Activated naive CD4-positive, alpha-beta T cell treated with anti-CD3 and anti-CD28 coated beads, Interleukin-2, amount 50 U/mL, for 24 hours (primary cell): Measurements from ENCODE around the gene MEIKIN.

Experiments
- H3K27ac Mint-ChIP-seq: one replicate; pipeline ENCODE4 v1.8.0; 2021; ENCODE audit warnings: mild to moderate bottlenecking, mixed read lengths
- H3K27me3 Mint-ChIP-seq: one replicate; pipeline ENCODE4 v1.8.0; 2021; ENCODE audit warnings: mixed read lengths
- H3K36me3 Mint-ChIP-seq: one replicate; pipeline ENCODE4 v1.8.0; 2021; ENCODE audit warnings: mixed read lengths
- H3K4me1 Mint-ChIP-seq: one replicate; pipeline ENCODE4 v1.8.0; 2021; ENCODE audit warnings: mixed read lengths
- H3K4me3 Mint-ChIP-seq: one replicate; pipeline ENCODE4 v1.8.0; 2021; ENCODE audit warnings: mild to moderate bottlenecking, mixed read lengths
- H3K9me3 Mint-ChIP-seq: one replicate; pipeline ENCODE4 v1.8.0; 2021; ENCODE audit warnings: mixed read lengths

Gene MEIKIN

GRCh38 chr5:131979816-131980215 lies 34.4 kb upstream of the MEIKIN start:
- no peak overlapping the region for H3K4me3 Mint-ChIP-seq
- H3K9me3 Mint-ChIP-seq: no peaks in the 10 kb centered on the region
- H3K4me1 Mint-ChIP-seq: peaks cover 38% of the 10 kb centered on the region
- H3K27ac Mint-ChIP-seq: no peak overlapping the region
- H3K36me3 Mint-ChIP-seq: no peaks in the 10 kb centered on the region
- no peaks in the 10 kb centered on the region for H3K27me3 Mint-ChIP-seq

DNA sequence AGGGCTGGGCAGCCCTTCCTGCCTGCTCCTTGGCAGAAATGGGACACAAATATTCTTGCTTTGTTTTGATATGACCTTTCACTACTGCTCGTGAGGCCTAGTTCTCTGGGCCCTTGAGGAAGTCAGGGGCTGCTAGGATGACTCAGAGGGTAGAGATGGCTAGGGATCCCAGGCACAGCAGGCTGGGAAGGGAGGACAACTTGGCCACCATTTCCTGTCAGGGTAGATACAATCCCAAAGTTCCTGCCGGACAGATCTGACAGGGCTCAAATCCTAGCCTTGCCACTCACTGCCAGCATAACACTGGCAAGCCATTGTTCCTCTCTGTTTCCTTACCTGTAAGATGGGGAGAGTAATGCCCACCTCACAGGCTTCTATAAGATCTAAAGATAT lies 31.7 kb upstream of the MEIKIN start:
- Mint-ChIP-seq H3K4me3 (no peak overlapping the region), H3K27ac (peak overlapping the region; percentile 13), H3K27me3 (no peaks in the 10 kb centered on the region), H3K9me3 (no peaks in the 10 kb centered on the region), H3K4me1 (peaks cover 59% of the 10 kb centered on the region), H3K36me3 (peaks cover 3% of the 10 kb centered on the region)

DNA sequence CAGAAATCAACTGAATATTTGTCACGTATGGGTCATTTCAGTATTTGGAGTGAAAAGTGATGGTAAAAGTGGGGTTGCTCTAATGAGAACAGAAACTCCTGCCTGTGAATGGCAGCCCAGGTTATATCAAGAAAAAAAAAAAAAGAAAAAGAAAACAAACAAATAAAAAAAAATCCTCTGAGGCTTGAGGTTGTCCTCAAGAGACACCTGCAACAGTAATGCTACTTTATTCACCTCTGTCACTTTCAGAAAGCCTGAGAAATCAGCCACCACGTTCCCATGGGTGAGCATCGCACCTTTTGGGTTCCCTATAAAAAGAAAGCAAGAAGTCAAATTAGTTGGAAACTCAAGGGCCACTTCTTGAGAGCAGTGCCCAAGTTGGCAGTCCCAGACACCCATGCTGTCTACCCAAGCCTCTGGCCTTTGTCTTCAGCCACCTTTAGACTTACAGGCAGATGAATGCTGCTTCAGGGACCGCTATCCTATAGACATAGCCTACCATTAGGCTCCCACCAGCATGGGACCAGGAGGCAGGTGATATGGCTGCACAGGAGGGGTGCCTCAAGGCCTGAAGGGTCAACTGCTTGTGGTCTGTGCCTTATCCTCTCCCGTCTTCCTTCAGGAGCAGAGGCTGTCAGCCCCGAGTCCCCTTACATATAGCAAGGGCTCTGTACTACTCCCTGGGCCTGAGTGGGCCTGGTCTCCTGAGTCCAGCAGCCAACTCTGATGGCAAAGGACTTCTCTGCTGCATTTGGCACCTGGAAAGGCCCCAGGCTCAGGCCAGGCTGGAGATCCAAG lies 31.1 kb upstream of the MEIKIN start:
- Mint-ChIP-seq H3K9me3 (no peaks in the 10 kb centered on the region), H3K4me3 (no peak overlapping the region), H3K27ac (peak overlapping the region; percentile 14), H3K4me1 (peaks cover 65% of the 10 kb centered on the region), H3K36me3 (peaks cover 6% of the 10 kb centered on the region), H3K27me3 (no peaks in the 10 kb centered on the region)

GRCh38 chr5:131974956-131975726 lies 29.7 kb upstream of the MEIKIN start:
- Mint-ChIP-seq H3K9me3 (no peaks in the 10 kb centered on the region), H3K27ac (peak overlapping the region; percentile 83), H3K4me1 (peaks cover 74% of the 10 kb centered on the region), H3K4me3 (peak overlapping the region; percentile 77), H3K36me3 (peaks cover 8% of the 10 kb centered on the region), H3K27me3 (no peaks in the 10 kb centered on the region)

DNA sequence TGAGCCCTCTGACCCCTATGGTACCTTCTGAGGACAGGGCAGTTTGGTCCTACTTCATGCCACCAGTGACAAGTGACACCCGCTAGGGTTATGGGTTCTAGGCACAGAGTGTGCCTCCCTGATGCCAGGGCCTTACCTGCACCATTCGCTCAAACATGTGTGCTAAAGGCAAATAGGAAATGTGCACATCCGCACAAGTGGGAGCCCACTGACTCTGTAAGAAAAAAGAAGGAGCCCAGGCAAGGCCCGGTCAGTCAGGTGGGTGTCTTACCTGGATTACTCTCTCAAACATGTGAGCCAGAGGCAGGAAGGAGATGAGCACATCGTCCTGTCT lies 29.1 kb upstream of the MEIKIN start:
- Mint-ChIP-seq H3K27me3 (no peaks in the 10 kb centered on the region), H3K36me3 (peaks cover 8% of the 10 kb centered on the region), H3K27ac (peak overlapping the region; percentile 83), H3K4me1 (peaks cover 76% of the 10 kb centered on the region), H3K4me3 (peak overlapping the region; percentile 77), H3K9me3 (no peaks in the 10 kb centered on the region)

DNA sequence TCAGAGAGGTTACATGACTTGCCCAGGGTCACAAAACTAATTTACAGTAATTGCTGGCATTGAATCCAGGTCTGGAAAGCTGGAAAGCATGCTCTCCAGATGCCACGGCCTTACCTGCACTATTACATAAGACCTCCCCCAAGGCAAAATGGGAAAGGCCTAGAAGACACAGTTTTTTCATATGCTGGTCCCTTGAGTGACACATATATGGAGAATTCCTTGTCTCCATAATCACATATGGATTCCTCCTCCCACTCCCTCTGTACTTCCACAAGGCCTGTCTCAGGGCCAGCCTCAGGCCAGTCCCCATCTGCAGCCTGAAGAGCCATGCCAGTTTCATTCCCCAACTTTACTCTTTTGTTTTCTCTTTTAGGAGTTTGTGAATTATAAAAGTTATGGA lies 28.6 kb upstream of the MEIKIN start:
- Mint-ChIP-seq H3K27me3 (no peaks in the 10 kb centered on the region), H3K4me1 (peaks cover 77% of the 10 kb centered on the region), H3K9me3 (no peaks in the 10 kb centered on the region), H3K36me3 (peaks cover 8% of the 10 kb centered on the region), H3K4me3 (peak overlapping the region; percentile 77), H3K27ac (peak overlapping the region; percentile 43)

- H3K4me3 Mint-ChIP-seq: no peak overlapping the region
- no peaks in the 10 kb centered on the region for H3K9me3 Mint-ChIP-seq
- H3K27ac Mint-ChIP-seq: peak overlapping the region; percentile 53
- H3K4me1 Mint-ChIP-seq: peaks cover 76% of the 10 kb centered on the region
- peaks cover 8% of the 10 kb centered on the region for H3K36me3 Mint-ChIP-seq
- H3K27me3 Mint-ChIP-seq: no peaks in the 10 kb centered on the region
Measured at GRCh38 chr5:131973089-131973712, 27.7 kb upstream of the MEIKIN start.

GRCh38 chr5:131968396-131968954 lies 23.0 kb upstream of the MEIKIN start:
- no peaks in the 10 kb centered on the region for H3K9me3 Mint-ChIP-seq
- peaks cover 26% of the 10 kb centered on the region for H3K36me3 Mint-ChIP-seq
- H3K27ac Mint-ChIP-seq: no peak overlapping the region
- H3K27me3 Mint-ChIP-seq: no peaks in the 10 kb centered on the region
- no peak overlapping the region for H3K4me3 Mint-ChIP-seq
- H3K4me1 Mint-ChIP-seq: peaks cover 29% of the 10 kb centered on the region

DNA sequence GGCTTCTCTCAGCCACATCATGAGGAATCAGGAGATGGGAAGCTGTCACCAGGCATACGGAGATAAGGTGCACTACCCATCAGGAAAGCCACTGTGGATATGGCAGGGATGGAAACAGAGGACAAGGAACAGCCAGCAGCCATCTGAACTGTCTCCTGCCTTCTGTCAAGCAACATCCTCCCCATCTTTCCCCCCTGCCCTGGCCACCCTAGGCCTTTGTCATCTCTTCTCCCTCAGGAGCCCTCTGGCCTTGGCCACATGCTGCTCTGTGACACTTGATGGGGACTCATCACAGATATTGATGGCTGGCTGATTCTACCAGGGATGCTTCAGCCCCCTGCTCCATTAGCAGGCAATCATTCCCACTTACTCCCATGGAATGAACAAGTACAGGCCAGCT lies 21.1 kb upstream of the MEIKIN start:
- no peak overlapping the region for H3K27ac Mint-ChIP-seq
- H3K36me3 Mint-ChIP-seq: peaks cover 24% of the 10 kb centered on the region
- H3K4me3 Mint-ChIP-seq: no peak overlapping the region
- H3K9me3 Mint-ChIP-seq: no peaks in the 10 kb centered on the region
- peaks cover 11% of the 10 kb centered on the region for H3K4me1 Mint-ChIP-seq
- H3K27me3 Mint-ChIP-seq: no peaks in the 10 kb centered on the region

GRCh38 chr5:131965826-131966415 lies 20.5 kb upstream of the MEIKIN start:
- H3K36me3 Mint-ChIP-seq: peaks cover 24% of the 10 kb centered on the region
- H3K9me3 Mint-ChIP-seq: no peaks in the 10 kb centered on the region
- no peaks in the 10 kb centered on the region for H3K27me3 Mint-ChIP-seq
- H3K4me1 Mint-ChIP-seq: peaks cover 6% of the 10 kb centered on the region
- H3K27ac Mint-ChIP-seq: no peak overlapping the region
- no peak overlapping the region for H3K4me3 Mint-ChIP-seq

DNA sequence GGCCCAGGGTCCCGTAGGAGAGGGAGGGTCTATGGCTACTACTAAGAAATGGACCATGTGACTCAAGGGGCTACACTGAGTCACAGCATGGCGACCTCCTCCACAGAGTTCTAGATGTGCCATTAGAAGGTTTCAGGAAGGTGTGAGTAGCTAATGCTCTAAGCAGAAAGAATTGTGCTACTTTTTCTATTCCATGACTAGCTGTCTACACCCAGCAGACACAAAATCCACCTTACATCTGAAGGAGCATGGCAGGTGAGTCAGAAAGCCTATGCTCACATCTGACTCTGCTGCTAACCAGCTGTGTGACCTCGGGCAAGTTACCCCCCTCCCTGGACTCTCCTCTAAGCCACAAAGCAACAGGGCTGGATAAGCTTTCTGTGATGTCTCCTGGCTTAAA lies 14.4 kb upstream of the MEIKIN start:
- Mint-ChIP-seq H3K9me3 (no peaks in the 10 kb centered on the region), H3K27me3 (no peaks in the 10 kb centered on the region), H3K4me1 (peaks cover 11% of the 10 kb centered on the region), H3K27ac (peak overlapping the region; percentile 35), H3K4me3 (no peak overlapping the region), H3K36me3 (peaks cover 25% of the 10 kb centered on the region)

GRCh38 chr5:131959136-131959535 lies 13.7 kb upstream of the MEIKIN start:
- no peak overlapping the region for H3K4me3 Mint-ChIP-seq
- peaks cover 15% of the 10 kb centered on the region for H3K4me1 Mint-ChIP-seq
- H3K27ac Mint-ChIP-seq: peak overlapping the region; percentile 12
- H3K9me3 Mint-ChIP-seq: no peaks in the 10 kb centered on the region
- H3K36me3 Mint-ChIP-seq: peaks cover 29% of the 10 kb centered on the region
- no peaks in the 10 kb centered on the region for H3K27me3 Mint-ChIP-seq

DNA sequence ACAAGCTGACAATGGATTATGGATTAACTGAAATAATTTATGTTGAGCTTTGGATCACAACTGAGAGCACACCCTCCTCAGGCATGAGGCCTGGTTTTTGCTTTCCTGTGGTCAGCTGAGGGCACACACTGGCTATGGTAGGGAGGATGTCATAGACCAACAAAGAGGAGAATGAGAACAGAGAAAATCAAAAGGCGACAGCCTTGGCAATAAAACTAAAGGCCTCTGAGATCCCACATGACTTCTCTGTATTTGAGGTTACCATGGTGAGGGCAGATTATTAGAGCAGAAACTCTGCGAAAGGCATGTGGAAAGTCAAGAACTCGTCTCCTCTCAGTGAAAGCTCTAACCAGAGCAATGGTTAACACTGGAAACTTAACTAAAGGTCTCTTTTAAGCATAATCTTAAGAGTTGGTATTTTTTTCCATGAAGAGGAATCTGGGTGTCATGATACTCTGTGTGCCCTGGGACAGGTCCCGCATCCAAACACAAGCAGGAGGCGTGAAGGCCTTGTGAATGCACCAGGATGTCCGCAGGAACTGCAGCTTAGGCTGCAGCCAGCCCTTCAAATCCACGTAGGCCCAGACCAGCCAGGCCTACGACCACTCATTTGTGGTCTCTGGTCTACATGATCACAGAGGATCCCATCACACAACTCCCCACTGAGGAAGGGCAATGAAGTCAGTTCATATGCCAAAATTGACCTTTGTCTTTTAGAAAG lies 12.4 kb upstream of the MEIKIN start:
- peaks cover 26% of the 10 kb centered on the region for H3K36me3 Mint-ChIP-seq
- no peaks in the 10 kb centered on the region for H3K9me3 Mint-ChIP-seq
- no peak overlapping the region for H3K4me3 Mint-ChIP-seq
- no peaks in the 10 kb centered on the region for H3K27me3 Mint-ChIP-seq
- H3K4me1 Mint-ChIP-seq: peaks cover 15% of the 10 kb centered on the region
- peak overlapping the region; percentile 71 for H3K27ac Mint-ChIP-seq

- H3K4me3 Mint-ChIP-seq: no peak overlapping the region
- no peak overlapping the region for H3K27ac Mint-ChIP-seq
- H3K27me3 Mint-ChIP-seq: no peaks in the 10 kb centered on the region
- H3K4me1 Mint-ChIP-seq: peaks cover 10% of the 10 kb centered on the region
- no peaks in the 10 kb centered on the region for H3K9me3 Mint-ChIP-seq
- H3K36me3 Mint-ChIP-seq: peaks cover 26% of the 10 kb centered on the region
Measured at GRCh38 chr5:131953969-131954368, 8.5 kb upstream of the MEIKIN start.

- peaks cover 27% of the 10 kb centered on the region for H3K36me3 Mint-ChIP-seq
- no peaks in the 10 kb centered on the region for H3K9me3 Mint-ChIP-seq
Measured at GRCh38 chr5:131952301-131952857, 6.9 kb upstream of the MEIKIN start.

More at GRCh38 chr5:131952301-131952857, 6.9 kb upstream of the MEIKIN start:
- Mint-ChIP-seq H3K4me1 (peaks cover 6% of the 10 kb centered on the region), H3K27me3 (no peaks in the 10 kb centered on the region), H3K27ac (no peak overlapping the region), H3K4me3 (no peak overlapping the region)
